SH-SY5Y (cell line): ENCODE measurements around the gene MPDU1.

Experiments used
- GATA2 ChIP-seq: IDR thresholded peaks from 2 replicates; pipeline ENCODE4 v1.6.1; 2011; ENCODE audit warnings: mild to moderate bottlenecking, low read depth, low read length
- GATA3 ChIP-seq: IDR thresholded peaks from 2 replicates; pipeline ENCODE4 v1.6.1; 2011; ENCODE audit warnings: low read depth, mild to moderate bottlenecking, low read length, moderate library complexity

DNA sequence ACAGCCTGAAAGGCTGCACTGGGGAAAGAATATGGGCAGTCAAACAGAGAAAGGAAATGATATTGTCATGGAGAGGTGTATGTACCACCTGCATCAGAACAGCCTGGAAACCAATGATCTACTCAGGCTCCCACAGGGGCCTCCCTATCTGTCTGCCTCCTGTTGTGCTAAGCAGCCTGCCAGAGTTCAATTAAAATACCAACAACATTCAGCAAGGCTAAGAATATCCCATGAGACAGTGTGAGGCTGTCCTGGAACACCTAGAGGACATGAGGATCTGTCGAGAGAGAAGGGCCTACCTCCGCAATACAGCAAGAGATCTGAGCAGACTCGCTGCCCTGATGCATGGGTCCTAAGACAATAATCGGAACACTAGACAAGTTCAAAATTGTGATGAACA lies 22.6 kb downstream of the MPDU1 start:
- TF ChIP-seq GATA2 (no peak), GATA3 (no peak)
